ENCODE data around the gene POLR2A. TPM values are rescaled to one million over a fixed set of nuclear protein-coding genes. Genes with fewer than 3 reads are reported as not detected.

The POLR2A gene
- total RNA-seq, 2 experiments from 2014 or later, result 84.2 to 264 TPM

- POLR2A ChIA-PET, result no interaction called here
- no TSS peak for BruUV-seq (replicated peaks)
- DNase-seq (ENCODE audit: low spot score), result no peak
- Histone ChIP-seq H3K4me2 (ENCODE audit: low read length) (no peak overlapping the region), H3K4me3 (ENCODE audit: low read depth, low read length, poor library complexity, severe bottlenecking) (no peak overlapping the region), H3K27ac (ENCODE audit: low read depth, low read length, poor library complexity, severe bottlenecking) (no peak overlapping the region), H3K79me2 (ENCODE audit: insufficient read depth, low read depth, low read length) (no peaks in the 10 kb centered on the region), H3K36me3 (ENCODE audit: insufficient read depth, low read length) (no peaks in the 10 kb centered on the region), H2AFZ (ENCODE audit: low read length) (no peak overlapping the region), H3K4me1 (ENCODE audit: insufficient read depth, low read length, poor library complexity, severe bottlenecking) (no peaks in the 10 kb centered on the region), H4K20me1 (ENCODE audit: insufficient read depth, low read length) (no peaks in the 10 kb centered on the region), H3K9me3 (ENCODE audit: low read length) (0 out of 2 replicates have a peak, but pooled peaks cover 7% of the 10 kb centered on the region), H3K9me2 (ENCODE audit: insufficient read depth, low read length) (no peaks in the 10 kb centered on the region)
- intact Hi-C loops (cut with micrococcal nuclease; ENCODE audit: unreplicated experiment), result no loop called here
- CTCF ChIA-PET (ENCODE audit: unreplicated experiment), result no interaction called here
- TF ChIP-seq CTCF (conservative IDR thresholded peaks at IDR 0.05; ENCODE audit: low read length) (no peak), EZH2phosphoT487 (IDR thresholded peaks at IDR 0.05; ENCODE audit: borderline replicate concordance, low read depth, low read length) (no peak)
Measured at GRCh38 chr17:7530023-7530900, 46.1 kb downstream of the POLR2A start.

GRCh38 chr17:7538050-7538449 lies 53.9 kb downstream of the POLR2A start:
- Histone ChIP-seq H3K4me2 (ENCODE audit: low read length) (no peak overlapping the region), H3K4me1 (ENCODE audit: insufficient read depth, low read length, poor library complexity, severe bottlenecking) (no peaks in the 10 kb centered on the region), H3K9me3 (ENCODE audit: low read length) (0 out of 2 replicates have a peak, but pooled peaks cover 4% of the 10 kb centered on the region), H3K36me3 (ENCODE audit: insufficient read depth, low read length) (no peaks in the 10 kb centered on the region), H3K4me3 (ENCODE audit: low read depth, low read length, poor library complexity, severe bottlenecking) (no peak overlapping the region), H3K9me2 (ENCODE audit: insufficient read depth, low read length) (no peaks in the 10 kb centered on the region), H4K20me1 (ENCODE audit: insufficient read depth, low read length) (no peaks in the 10 kb centered on the region), H2AFZ (ENCODE audit: low read length) (no peak overlapping the region), H3K27ac (ENCODE audit: low read depth, low read length, poor library complexity, severe bottlenecking) (no peak overlapping the region), H3K79me2 (ENCODE audit: insufficient read depth, low read depth, low read length) (no peaks in the 10 kb centered on the region)
- BruUV-seq (replicated peaks), result no TSS peak
- no peak for DNase-seq (ENCODE audit: low spot score)
- CTCF ChIA-PET (ENCODE audit: unreplicated experiment), result no interaction called here
- TF ChIP-seq EZH2phosphoT487 (IDR thresholded peaks at IDR 0.05; ENCODE audit: borderline replicate concordance, low read depth, low read length), result no peak
- TF ChIP-seq CTCF (conservative IDR thresholded peaks at IDR 0.05; ENCODE audit: low read length), result no peak
- POLR2A ChIA-PET, result no interaction called here
- intact Hi-C loops (cut with micrococcal nuclease; ENCODE audit: unreplicated experiment), result no loop called here

- CTCF ChIA-PET (ENCODE audit: unreplicated experiment), result no interaction called here
Measured at GRCh38 chr17:7538891-7539545, 54.9 kb downstream of the POLR2A start.

More at GRCh38 chr17:7538891-7539545, 54.9 kb downstream of the POLR2A start:
- POLR2A ChIA-PET, result no interaction called here
- Histone ChIP-seq H3K79me2 (ENCODE audit: insufficient read depth, low read depth, low read length) (no peaks in the 10 kb centered on the region), H3K4me1 (ENCODE audit: insufficient read depth, low read length, poor library complexity, severe bottlenecking) (no peaks in the 10 kb centered on the region), H3K36me3 (ENCODE audit: insufficient read depth, low read length) (no peaks in the 10 kb centered on the region), H3K4me3 (ENCODE audit: low read depth, low read length, poor library complexity, severe bottlenecking) (no peak overlapping the region), H3K4me2 (ENCODE audit: low read length) (no peak overlapping the region), H3K9me2 (ENCODE audit: insufficient read depth, low read length) (no peaks in the 10 kb centered on the region), H3K9me3 (ENCODE audit: low read length) (0 out of 2 replicates have a peak, but pooled peaks cover 4% of the 10 kb centered on the region), H2AFZ (ENCODE audit: low read length) (no peak overlapping the region), H3K27ac (ENCODE audit: low read depth, low read length, poor library complexity, severe bottlenecking) (no peak overlapping the region), H4K20me1 (ENCODE audit: insufficient read depth, low read length) (no peaks in the 10 kb centered on the region)
- no TSS peak for BruUV-seq (replicated peaks)
- intact Hi-C loops (cut with micrococcal nuclease; ENCODE audit: unreplicated experiment), result no loop called here
- no peak for DNase-seq (ENCODE audit: low spot score)
- no peak for TF ChIP-seq CTCF (conservative IDR thresholded peaks at IDR 0.05; ENCODE audit: low read length)
- no peak for TF ChIP-seq EZH2phosphoT487 (IDR thresholded peaks at IDR 0.05; ENCODE audit: borderline replicate concordance, low read depth, low read length)
